ENCODE results near the gene ABCB11. TPM values are rescaled to one million over a fixed set of nuclear protein-coding genes. Genes with fewer than 3 reads are reported as not detected.

ABCB11 gene
- polyA plus RNA-seq, 6 donors from 2014 or later, result 0.04 TPM; not detected in 5

DNA sequence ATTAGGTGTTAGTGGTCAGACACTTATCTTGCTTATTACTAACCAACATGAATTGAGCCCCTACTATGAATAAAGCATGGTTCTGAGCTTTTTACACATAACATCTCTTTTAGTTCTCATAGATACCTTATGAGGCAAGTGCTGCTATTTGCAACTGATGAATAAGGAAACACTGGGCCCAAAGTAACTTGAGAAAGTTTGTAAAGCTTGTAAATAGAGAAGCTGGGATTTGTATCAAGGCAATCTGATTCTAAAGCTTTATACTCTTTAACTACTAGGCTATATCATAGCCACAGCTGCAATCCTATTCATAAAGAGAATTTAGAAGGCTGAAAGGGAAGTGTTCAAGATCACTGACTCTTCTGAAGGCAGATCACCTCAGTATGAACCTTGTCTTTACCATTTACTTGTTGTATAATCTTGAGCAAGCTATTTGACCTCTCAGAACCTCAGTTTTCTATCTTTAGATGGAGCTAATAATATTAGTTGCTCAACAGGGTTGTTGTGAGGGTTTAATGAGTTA is 60.4 kb downstream of the ABCB11 start:
- Mint-ChIP-seq H3K9me3 (no peaks in the 10 kb centered on the region), H3K4me1 (peaks cover 0 to under 1% (median 0%) of the 10 kb centered on the region in 3 donors), H3K36me3 (no peaks in the 10 kb centered on the region), H3K27ac (no peak overlapping the region), H3K4me3 (no peak overlapping the region), H3K27me3 (no peaks in the 10 kb centered on the region)
- no peak for ATAC-seq (ENCODE audit: low read depth in 2 of 2)
- DNase-seq, result no peak

DNA sequence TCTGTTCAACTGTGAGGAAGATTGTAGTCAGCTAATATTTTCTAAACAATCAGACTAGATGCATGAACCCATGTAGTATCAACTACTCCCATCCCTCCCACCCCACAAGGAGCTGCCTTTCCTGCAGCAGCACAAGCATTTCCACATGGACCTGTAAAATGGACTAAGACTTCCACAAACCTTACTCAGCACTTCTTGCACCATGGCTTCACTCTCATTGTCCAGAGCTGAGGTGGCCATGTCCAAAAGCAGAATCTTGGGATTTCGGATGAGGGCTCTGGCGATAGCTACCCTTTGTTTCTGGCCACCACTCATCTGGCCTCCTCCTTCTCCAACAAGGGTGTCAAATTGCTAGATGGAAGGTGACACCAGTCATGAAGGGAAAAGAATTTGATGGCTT is 61.3 kb downstream of the ABCB11 start:
- DNase-seq (no peak), ATAC-seq (ENCODE audit: low read depth in 2 of 2) (no peak)
- no peaks in the 10 kb centered on the region for H3K9me3 Mint-ChIP-seq
- H3K27ac Mint-ChIP-seq, result no peak overlapping the region
- H3K27me3 Mint-ChIP-seq, result no peaks in the 10 kb centered on the region
- H3K36me3 Mint-ChIP-seq, result no peaks in the 10 kb centered on the region
- no peak overlapping the region for H3K4me3 Mint-ChIP-seq
- H3K4me1 Mint-ChIP-seq, result no peaks in the 10 kb centered on the region

DNA sequence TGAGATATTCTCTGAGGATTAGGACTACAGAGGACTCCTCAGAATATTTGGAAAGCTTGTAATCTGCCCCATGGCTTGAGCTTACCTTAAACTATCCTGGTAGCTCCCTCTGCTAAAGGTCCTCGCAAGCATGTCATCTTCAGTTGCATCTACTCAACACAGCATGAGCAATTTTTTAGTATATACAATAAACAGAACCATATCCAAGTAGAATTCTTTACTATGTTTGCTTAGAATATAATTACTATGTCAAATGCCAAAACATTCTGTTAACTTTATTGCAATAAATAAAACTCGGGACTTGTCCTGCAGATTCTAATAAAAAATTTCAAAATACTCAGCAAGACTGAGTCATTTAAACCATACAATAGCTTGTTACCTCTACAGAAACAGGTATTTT is 62.8 kb downstream of the ABCB11 start:
- Mint-ChIP-seq H3K36me3 (no peaks in the 10 kb centered on the region), H3K4me3 (no peak overlapping the region), H3K27ac (no peak overlapping the region), H3K9me3 (no peaks in the 10 kb centered on the region), H3K4me1 (no peaks in the 10 kb centered on the region), H3K27me3 (no peaks in the 10 kb centered on the region)
- DNase-seq, result no peak
- no peak for ATAC-seq (ENCODE audit: low read depth in 2 of 2)

DNA sequence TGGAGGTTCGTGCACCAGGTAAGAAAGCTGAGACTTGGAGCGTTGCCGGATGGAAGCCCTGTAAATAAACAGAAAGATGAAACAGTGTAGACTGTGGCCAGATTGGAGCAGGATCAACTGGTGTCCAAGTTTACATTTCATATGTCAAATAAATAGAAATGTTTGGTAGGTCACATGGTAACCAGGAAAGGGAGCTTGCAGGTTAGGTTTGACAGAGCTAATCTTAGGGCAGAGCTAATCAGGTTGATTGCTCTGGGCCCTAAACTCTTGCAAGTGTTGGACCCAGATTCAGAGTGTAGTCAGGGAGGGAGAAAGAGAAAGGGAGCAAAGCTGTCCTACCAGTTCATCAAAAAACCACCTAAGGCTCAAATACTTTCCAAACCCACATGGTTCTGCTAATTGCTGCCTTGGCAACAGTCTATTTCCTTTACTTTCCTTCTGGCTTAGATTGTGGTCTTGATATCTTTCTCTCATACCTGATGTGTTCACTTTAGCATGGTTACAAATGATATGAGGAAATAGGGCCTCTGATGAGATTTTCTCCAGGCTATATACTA is 66.8 kb downstream of the ABCB11 start:
- H3K4me1 Mint-ChIP-seq, result no peaks in the 10 kb centered on the region
- no peak overlapping the region for H3K4me3 Mint-ChIP-seq
- no peaks in the 10 kb centered on the region for H3K9me3 Mint-ChIP-seq
- H3K36me3 Mint-ChIP-seq, result no peaks in the 10 kb centered on the region
- no peak for ATAC-seq (ENCODE audit: low read depth in 2 of 2)
- no peak overlapping the region for H3K27ac Mint-ChIP-seq
- peaks cover 0 to 1% (median 0%) of the 10 kb centered on the region in 3 donors for H3K27me3 Mint-ChIP-seq
- DNase-seq, result no peak

DNA sequence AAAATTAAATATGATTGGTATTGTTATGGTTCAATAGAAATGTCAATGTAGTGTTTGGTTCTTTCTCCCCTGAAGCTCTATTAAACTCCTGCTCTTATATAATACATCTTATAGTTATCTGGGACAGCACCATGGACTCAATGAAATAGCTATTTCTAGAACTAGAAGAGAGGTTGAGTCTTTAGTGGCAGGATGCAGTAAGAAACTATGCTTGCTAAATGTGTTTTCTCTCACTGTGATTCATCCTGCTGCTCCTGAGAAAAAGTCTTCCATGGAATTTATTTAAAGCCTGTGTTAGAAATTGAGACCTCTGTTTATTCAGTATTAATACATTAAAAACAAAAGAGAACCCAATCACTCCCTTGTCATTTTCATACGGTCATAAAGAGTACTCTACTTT is 68.5 kb downstream of the ABCB11 start:
- DNase-seq (no peak), ATAC-seq (ENCODE audit: low read depth in 2 of 2) (no peak)
- no peaks in the 10 kb centered on the region for H3K9me3 Mint-ChIP-seq
- H3K27ac Mint-ChIP-seq, result no peak overlapping the region
- peaks cover 0 to 6% (median 0%) of the 10 kb centered on the region in 3 donors for H3K27me3 Mint-ChIP-seq
- H3K4me3 Mint-ChIP-seq, result no peak overlapping the region
- no peaks in the 10 kb centered on the region for H3K4me1 Mint-ChIP-seq
- no peaks in the 10 kb centered on the region for H3K36me3 Mint-ChIP-seq

DNA sequence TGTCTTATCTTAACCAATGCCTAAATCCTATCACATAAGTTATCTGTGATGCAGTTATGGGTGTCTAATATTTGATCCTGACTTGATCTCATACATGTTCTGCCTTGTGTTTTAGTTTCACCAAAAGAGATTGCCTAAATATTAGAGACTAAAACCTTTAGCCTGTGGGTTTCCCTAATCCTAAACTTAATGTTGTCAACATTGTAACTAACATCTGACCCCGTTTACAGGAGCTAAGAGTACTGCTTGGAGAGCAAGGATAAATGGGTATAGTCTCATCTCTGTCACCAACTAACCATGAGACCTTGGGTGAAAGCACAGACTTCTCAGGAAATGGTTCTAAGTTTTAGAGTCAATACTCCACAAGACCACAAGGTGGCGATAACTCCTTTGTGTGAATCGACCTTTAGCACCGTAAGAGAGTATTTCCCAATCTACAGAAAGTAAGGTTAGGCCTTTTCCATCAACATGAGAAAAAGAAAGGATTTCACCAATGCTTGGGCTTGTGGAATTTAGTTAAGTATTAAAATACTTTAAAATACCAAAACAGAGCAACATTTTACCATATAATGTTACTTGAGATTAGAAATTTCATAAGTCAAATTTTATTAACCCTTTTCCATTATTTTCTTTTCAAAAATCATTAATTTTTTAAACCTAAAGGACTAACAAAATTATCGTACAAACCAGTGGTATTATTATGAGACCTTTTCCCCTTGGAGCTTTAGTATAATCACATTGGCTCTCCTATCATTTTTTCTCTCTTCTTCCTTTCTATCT is 69.5 kb downstream of the ABCB11 start:
- Mint-ChIP-seq H3K9me3 (peaks cover 0 to 3% (median 0%) of the 10 kb centered on the region in 7 donors), H3K36me3 (no peaks in the 10 kb centered on the region), H3K4me1 (no peaks in the 10 kb centered on the region), H3K4me3 (no peak overlapping the region), H3K27ac (no peak overlapping the region), H3K27me3 (peaks cover 0 to 12% (median 0%) of the 10 kb centered on the region in 3 donors)
- DNase-seq (peak; percentile 41), ATAC-seq (ENCODE audit: low read depth in 2 of 2) (peak; percentile 63 to 66)

DNA sequence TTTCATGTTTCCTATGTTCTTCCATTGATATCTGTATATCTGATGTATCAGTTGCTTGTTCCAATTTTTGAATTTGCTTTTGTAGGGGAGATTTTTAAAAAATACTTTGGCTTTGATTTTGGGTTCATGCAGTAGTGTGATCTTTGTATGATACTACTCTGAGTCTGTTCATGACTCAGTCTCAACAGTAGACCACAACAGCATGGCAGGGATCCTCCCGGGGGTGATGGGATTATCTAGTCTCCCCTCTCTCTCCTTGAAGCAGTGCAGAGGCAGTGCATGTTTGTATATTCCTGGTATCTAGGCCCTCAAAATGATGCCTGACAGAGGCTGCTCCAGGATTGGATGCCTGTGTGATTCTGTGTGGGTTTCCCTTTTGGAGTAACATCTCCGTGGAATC is 74.7 kb downstream of the ABCB11 start:
- Mint-ChIP-seq H3K27ac (no peak overlapping the region), H3K9me3 (peaks cover 0 to 32% (median 11%) of the 10 kb centered on the region in 7 donors)

DNA sequence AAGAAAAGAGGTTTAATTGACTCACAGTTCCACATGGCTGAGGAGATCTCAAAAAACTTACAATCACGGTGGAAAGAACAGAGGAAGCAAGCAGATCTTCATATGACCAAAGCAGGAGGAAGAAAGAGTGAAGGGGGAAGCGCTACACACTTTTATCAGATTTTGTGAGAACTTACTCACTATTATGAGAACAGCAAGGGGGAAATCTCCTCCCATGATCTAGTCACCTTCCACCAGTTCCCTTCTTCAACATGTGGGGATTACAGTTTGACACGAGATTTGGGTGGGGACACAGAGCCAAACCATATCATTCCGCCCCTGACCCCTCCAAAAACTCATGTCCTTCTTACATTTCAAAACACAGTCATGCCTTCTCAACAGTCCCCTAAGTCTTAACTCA is 75.8 kb downstream of the ABCB11 start:
- ATAC-seq (ENCODE audit: low read depth in 2 of 2) (no peak), DNase-seq (no peak)
- H3K9me3 Mint-ChIP-seq, result peaks cover 0 to 32% (median 11%) of the 10 kb centered on the region in 7 donors
- H3K27ac Mint-ChIP-seq, result no peak overlapping the region
- no peaks in the 10 kb centered on the region for H3K36me3 Mint-ChIP-seq
- no peak overlapping the region for H3K4me3 Mint-ChIP-seq
- H3K4me1 Mint-ChIP-seq, result no peaks in the 10 kb centered on the region
- peaks cover 4 to 30% (median 10%) of the 10 kb centered on the region in 3 donors for H3K27me3 Mint-ChIP-seq

More for the DNA sequence above, 74.7 kb downstream of the ABCB11 start:
- H3K36me3 Mint-ChIP-seq, result no peaks in the 10 kb centered on the region
- peaks cover 4 to 30% (median 10%) of the 10 kb centered on the region in 3 donors for H3K27me3 Mint-ChIP-seq
- no peak overlapping the region for H3K4me3 Mint-ChIP-seq
- no peaks in the 10 kb centered on the region for H3K4me1 Mint-ChIP-seq
- DNase-seq (no peak), ATAC-seq (ENCODE audit: low read depth in 2 of 2) (no peak)

DNA sequence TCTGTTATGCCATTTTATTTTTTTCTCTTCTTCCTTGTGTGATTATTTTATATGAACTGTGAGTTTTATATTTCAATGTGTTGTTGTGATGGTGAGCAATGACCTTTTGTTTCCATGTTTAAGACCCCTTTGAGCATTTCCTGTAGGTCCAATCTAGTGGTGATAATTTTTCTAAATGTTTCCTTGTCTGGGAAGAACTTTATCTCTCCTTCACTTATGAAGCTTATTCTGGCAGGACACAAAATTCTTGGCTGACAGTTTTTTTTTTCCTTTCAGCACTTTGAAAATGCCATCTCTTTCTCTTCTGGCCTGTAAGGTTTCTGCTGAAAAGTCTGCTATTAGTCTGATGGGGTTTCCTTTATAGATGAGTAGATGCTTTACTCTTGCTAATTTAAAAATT is 76.9 kb downstream of the ABCB11 start:
- no peak for DNase-seq
- H3K4me3 Mint-ChIP-seq, result no peak overlapping the region
- no peak overlapping the region for H3K27ac Mint-ChIP-seq
- no peaks in the 10 kb centered on the region for H3K36me3 Mint-ChIP-seq
- no peaks in the 10 kb centered on the region for H3K4me1 Mint-ChIP-seq
- peaks cover 0 to 32% (median 11%) of the 10 kb centered on the region in 7 donors for H3K9me3 Mint-ChIP-seq
- no peak for ATAC-seq (ENCODE audit: low read depth in 2 of 2)
- peaks cover 4 to 28% (median 10%) of the 10 kb centered on the region in 3 donors for H3K27me3 Mint-ChIP-seq

DNA sequence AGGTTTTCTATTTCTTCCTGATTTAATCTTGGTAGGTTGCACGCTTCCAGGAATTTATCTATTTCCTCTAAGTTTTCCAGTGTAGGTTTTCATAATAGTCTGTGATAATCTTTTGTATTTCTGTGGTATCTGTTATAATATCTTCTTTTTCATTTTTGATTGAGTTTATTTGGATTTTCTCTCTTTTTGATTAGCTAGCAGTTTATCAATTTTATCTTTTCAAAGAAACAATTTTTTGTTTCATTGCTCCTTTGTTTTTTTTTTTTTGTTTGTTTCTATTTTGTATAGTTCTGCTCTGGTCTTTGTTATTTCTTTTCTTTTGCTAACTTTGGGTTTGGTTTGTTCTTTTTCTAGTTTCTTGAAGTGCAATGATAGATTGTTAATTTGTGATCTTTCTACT is 78.7 kb downstream of the ABCB11 start:
- no peak for ATAC-seq (ENCODE audit: low read depth in 2 of 2)
- peaks cover 0 to 32% (median 11%) of the 10 kb centered on the region in 7 donors for H3K9me3 Mint-ChIP-seq
- no peak for DNase-seq

DNA sequence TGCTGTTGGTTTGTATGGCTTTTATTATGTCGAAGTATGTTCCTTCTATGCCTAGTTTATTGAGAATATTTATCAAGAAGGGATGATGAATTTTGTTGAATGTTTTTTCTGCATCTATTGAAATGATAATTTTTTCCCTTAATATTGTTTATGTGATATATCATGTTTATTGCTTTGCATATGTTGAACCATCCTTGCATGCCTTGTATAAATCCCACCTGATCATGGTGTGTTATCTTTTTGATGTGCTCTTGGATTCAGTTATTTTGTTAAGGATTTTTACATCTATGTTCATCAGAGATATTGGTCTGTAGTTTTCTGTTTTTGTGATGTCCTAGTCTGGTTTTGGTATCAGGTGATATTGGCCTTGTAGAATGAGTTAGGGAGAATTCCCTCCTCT is 79.3 kb downstream of the ABCB11 start:
- ATAC-seq (ENCODE audit: low read depth in 2 of 2), result no peak
- peaks cover 0 to 32% (median 11%) of the 10 kb centered on the region in 7 donors for H3K9me3 Mint-ChIP-seq
- H3K27me3 Mint-ChIP-seq, result peaks cover 4 to 21% (median 10%) of the 10 kb centered on the region in 3 donors
- no peak overlapping the region for H3K27ac Mint-ChIP-seq
- H3K4me3 Mint-ChIP-seq, result no peak overlapping the region
- no peak for DNase-seq
- H3K4me1 Mint-ChIP-seq, result no peaks in the 10 kb centered on the region
- H3K36me3 Mint-ChIP-seq, result no peaks in the 10 kb centered on the region

More for the DNA sequence above, 78.7 kb downstream of the ABCB11 start:
- no peak overlapping the region for H3K27ac Mint-ChIP-seq
- H3K36me3 Mint-ChIP-seq, result no peaks in the 10 kb centered on the region
- H3K27me3 Mint-ChIP-seq, result peaks cover 4 to 24% (median 10%) of the 10 kb centered on the region in 3 donors
- no peak overlapping the region for H3K4me3 Mint-ChIP-seq
- no peaks in the 10 kb centered on the region for H3K4me1 Mint-ChIP-seq

DNA sequence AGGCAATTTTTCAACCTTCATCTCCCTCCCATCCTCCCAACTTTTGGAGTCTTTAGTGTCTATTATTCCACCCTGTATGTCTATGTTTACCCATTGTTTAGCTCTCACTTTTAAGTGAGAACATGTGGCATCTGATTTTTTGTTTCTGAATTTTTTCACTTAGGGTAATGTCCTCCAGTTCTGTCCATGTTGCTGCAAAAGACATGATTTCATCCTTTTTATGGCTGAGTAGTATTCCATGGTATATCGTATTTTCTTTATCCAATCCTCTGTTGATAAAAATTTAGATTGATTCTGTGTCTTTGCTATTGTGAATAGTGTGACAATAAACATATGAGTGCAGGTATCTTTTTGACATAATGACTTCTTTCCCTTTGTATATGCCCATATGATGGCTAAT is 81.8 kb downstream of the ABCB11 start:
- Mint-ChIP-seq H3K4me3 (no peak overlapping the region), H3K9me3 (peaks cover 0 to 23% (median 10%) of the 10 kb centered on the region in 7 donors), H3K27me3 (peaks cover 0 to 9% (median 0%) of the 10 kb centered on the region in 3 donors), H3K4me1 (no peaks in the 10 kb centered on the region), H3K36me3 (no peaks in the 10 kb centered on the region), H3K27ac (peak overlapping the region in 1 of 6 donors; percentile 22)
- ATAC-seq (ENCODE audit: low read depth in 2 of 2) (no peak), DNase-seq (no peak)

DNA sequence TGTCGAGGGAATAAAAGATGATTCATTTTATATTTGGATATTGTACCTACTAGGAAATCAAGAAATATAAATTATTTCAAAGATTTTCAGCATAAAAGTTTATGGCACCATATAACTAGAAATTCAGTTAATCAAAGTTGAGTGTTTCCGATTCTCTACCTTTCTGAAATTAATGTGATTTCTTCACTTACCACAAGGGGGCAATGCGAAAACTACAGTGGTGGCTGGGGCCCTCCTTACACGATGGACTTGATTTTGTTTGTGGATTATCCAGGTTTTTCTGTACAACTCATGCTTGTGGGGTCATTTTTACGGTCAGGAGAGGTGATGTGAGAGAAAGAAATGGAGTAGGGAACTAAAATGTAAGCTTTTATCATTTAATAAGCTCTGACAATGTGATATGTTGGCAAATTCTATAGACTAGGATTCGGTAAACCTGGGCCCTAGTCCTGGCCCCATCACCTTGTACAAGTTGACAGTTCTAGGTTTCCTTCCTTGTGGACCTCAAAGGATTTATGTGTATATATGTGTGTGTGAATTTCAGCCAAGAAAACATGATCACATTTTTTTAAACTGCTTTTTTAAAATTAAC is 82.4 kb downstream of the ABCB11 start:
- H3K27me3 Mint-ChIP-seq, result peaks cover 0 to 5% (median 5%) of the 10 kb centered on the region in 3 donors
- peak in 1 of 2 donors; percentile 25 for ATAC-seq (ENCODE audit: low read depth in 2 of 2)
- no peak overlapping the region for H3K27ac Mint-ChIP-seq
- H3K4me3 Mint-ChIP-seq, result no peak overlapping the region
- no peaks in the 10 kb centered on the region for H3K36me3 Mint-ChIP-seq
- H3K9me3 Mint-ChIP-seq, result peaks cover 0 to 18% (median 8%) of the 10 kb centered on the region in 7 donors
- no peak for DNase-seq
- H3K4me1 Mint-ChIP-seq, result no peaks in the 10 kb centered on the region
